Measurements from ENCODE around the gene PCYT1A.

The PCYT1A gene

DNA sequence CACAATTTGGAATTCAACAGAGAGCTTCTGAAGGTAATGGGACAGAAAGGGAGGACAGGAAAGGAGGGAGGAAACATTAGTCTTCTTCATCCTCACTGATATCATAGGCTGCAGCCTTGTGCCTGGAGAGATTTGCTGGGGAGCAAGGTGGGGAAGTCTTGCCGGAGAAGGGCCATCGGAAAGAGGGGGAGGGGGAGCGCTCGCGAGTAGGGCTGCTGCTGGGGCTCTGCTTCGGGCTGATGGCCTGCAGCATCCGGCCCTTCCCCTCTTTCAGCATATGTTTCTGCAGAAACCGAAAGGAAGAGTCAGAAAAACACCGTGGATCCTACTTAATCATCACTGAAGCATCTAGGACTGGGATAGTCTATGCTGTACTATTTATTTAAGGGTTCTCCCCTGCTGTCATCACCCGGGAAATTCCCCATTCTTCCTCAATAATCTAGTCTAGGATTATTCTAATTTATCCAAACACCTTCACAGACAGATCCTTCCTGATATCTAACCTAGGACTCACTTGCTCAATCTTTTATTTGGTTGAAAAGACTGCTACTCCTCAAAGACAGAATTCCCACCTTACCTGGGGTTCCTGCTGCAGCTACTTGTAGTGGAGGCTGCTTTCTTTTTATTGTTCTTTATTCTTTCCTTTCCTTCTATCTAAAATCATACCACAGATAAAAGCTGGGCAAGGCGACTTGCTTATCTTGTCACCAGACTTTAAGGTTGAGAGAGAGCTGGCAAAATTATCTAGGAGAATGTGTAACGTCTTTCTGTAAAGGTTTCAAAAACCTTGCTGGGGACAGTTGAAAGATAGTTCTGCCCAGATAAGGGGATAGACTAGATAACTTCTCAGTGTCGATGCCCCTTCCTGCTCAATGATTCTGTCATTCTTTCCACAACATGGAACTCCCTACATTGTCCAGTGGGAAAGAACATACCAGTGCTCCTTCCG, 48.6 kb downstream of the PCYT1A start:
- in situ Hi-C loops (cut with HindIII; ENCODE audit: low sequenced_read_pairs): no loop called here
- TF ChIP-seq, protein P1, sequence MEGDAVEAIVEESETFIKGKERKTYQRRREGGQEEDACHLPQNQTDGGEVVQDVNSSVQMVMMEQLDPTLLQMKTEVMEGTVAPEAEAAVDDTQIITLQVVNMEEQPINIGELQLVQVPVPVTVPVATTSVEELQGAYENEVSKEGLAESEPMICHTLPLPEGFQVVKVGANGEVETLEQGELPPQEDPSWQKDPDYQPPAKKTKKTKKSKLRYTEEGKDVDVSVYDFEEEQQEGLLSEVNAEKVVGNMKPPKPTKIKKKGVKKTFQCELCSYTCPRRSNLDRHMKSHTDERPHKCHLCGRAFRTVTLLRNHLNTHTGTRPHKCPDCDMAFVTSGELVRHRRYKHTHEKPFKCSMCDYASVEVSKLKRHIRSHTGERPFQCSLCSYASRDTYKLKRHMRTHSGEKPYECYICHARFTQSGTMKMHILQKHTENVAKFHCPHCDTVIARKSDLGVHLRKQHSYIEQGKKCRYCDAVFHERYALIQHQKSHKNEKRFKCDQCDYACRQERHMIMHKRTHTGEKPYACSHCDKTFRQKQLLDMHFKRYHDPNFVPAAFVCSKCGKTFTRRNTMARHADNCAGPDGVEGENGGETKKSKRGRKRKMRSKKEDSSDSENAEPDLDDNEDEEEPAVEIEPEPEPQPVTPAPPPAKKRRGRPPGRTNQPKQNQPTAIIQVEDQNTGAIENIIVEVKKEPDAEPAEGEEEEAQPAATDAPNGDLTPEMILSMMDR (IDR thresholded peaks at IDR 0.05; ENCODE audit: low read depth, low read length, missing control alignments): no peak
- DNase-seq (ENCODE audit: low read depth): no peak
- no peak overlapping the region for H3K4me3 ChIP-seq (ENCODE audit: low read depth, low read length)

DNA sequence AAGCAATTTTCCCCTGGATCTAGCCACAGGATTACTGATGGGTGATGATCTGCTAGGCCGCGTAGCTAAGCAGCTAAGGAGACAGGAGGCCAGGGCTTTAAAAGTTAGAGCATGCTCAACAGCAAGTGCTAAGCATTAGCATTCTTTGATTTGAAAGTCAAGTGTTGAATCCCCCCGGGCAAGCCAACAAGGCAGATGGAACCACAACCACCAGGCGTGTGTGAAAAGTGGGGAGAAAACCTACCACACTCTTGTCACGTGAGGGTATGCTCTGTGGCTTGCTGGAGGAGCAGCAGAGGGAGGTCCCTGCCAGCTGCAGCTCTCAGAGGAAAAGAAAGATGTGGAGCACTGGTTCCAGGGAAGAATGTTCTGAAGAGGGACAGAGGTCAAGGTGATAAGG, 50.3 kb downstream of the PCYT1A start:
- no peak for DNase-seq (ENCODE audit: low read depth)
- TF ChIP-seq, protein P1 (IDR thresholded peaks at IDR 0.05; ENCODE audit: low read depth, low read length, missing control alignments): no peak
- H3K4me3 ChIP-seq (ENCODE audit: low read depth, low read length): no peak overlapping the region
- in situ Hi-C loops (cut with HindIII; ENCODE audit: low sequenced_read_pairs): no loop called here

DNA sequence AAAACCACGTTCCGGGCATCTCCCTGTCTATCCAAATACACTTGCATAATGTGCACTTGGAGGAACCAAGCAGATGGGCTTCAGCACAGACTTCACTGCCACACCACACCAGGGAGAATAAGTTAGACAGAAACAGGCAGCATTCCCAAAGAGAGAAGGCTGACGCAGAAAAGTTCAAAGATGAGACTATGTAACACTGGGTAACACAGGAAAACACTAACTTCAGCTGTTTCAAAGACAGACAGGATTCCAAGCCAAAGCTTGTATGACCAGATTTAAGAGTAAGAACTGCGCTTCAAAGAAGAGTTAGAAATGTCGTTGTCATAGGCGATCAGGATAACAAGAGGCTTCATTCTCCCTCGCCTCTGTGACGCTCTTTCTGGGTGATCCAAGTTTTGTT, 51.3 kb downstream of the PCYT1A start:
- in situ Hi-C loops (cut with HindIII; ENCODE audit: low sequenced_read_pairs): no loop called here
- TF ChIP-seq, protein P1 (IDR thresholded peaks at IDR 0.05; ENCODE audit: low read depth, low read length, missing control alignments): no peak
- no peak for DNase-seq (ENCODE audit: low read depth)
- H3K4me3 ChIP-seq (ENCODE audit: low read depth, low read length): no peak overlapping the region

DNA sequence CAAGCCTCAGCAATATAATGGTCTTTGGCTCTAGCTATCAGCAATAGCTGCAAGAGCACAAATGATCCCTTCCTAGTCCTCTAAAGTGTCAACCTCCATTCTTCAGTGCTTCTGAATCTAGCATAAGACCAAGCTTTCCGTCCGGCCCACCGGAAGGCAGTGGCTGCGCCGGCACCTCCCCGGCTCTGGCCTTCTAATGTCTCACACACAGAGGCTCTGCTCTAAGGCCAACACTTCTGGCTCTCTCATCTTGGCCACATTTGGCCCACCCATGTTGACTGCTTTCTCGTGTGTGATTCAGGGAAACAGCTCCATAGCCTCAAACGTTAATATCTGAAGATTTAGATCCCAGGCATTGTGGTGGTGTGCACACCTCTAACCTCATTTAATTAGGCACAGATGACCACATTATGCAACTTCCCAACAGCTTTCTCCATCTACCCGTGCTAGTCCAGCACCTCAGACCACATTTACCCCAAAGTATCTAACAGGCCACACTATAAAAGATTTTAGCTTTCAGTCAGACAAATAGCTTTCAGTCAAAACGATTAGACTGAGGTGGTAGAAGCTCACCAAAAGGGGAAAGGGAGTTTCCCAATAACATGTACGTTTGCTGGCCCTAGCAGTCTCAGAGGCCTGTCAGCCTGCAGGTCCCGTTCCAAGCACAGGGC, 51.9 kb downstream of the PCYT1A start:
- TF ChIP-seq, protein P1 (IDR thresholded peaks at IDR 0.05; ENCODE audit: low read depth, low read length, missing control alignments): no peak
- no peak overlapping the region for H3K4me3 ChIP-seq (ENCODE audit: low read depth, low read length)
- no peak for DNase-seq (ENCODE audit: low read depth)
- in situ Hi-C loops (cut with HindIII; ENCODE audit: low sequenced_read_pairs): no loop called here

DNA sequence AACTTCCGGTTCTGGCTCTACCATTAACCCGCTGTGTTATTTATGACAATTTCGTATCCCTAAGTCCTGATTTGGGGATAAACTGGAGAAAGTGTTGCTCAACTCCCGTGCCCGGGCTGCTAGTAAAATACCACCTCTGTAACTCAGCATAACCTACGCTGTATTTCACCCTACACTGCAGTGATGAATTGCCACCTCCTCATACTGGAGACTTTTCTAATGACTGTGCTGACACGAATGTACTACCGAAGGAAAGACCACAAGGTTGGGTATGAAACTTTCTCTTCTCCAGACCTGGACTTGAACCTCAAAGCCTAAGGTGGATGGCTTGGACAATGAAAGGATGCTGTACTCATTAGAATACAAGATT, 54.7 kb downstream of the PCYT1A start:
- no peak for DNase-seq (ENCODE audit: low read depth)
- TF ChIP-seq, protein P1 (IDR thresholded peaks at IDR 0.05; ENCODE audit: low read depth, low read length, missing control alignments): no peak
- H3K4me3 ChIP-seq (ENCODE audit: low read depth, low read length): no peak overlapping the region
- in situ Hi-C loops (cut with HindIII; ENCODE audit: low sequenced_read_pairs): no loop called here

DNA sequence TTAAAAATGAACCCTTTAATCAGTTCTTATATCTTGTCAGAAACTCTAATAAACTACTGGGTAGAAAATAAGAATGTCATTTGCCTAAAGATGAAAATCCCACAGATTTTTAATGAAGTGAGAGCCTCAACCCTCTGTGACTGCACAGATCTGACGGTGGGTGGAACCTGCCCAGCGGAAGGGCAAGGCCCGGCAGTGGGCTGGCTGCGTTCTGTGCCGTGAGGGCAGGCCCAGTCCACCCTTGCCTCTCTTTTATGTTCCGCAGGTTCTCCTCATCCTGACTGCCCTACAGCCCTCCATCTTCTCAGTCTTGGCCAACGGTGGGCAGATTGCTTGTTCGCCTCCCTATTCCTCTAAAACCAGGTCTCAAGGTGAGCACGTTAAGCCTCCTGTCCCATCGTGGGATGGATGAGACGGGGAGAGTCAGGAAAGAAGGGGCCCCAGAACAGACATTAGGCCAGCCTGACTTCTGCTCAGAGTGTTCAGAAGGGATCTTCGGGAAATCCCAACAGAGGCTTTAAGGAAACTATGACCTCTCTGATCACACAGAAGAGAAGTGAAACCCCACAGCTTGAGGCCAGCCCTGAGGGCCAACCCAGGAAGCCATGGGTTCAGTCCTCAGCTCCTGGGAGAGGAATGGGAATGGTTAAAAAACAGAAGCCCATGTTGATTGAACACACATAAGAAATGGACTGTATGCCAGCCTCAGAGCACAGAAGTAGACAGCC, 55.2 kb downstream of the PCYT1A start:
- DNase-seq (ENCODE audit: low read depth): no peak
- in situ Hi-C loops (cut with HindIII; ENCODE audit: low sequenced_read_pairs): no loop called here
- TF ChIP-seq, protein P1 (IDR thresholded peaks at IDR 0.05; ENCODE audit: low read depth, low read length, missing control alignments): no peak
- H3K4me3 ChIP-seq (ENCODE audit: low read depth, low read length): no peak overlapping the region
